PC-9 (cell line): ENCODE results near the gene ARL11.

ENCODE experiments used
- CTCF ChIP-seq: fragments of 200-600 bp; sonication (generic); conservative IDR thresholded peaks from 2 replicates; pipeline ENCODE4 v1.6.1; 2017; ENCODE audit warnings: mixed run types, antibody characterized with exemption, mild to moderate bottlenecking, moderate library complexity
- EZH2 ChIP-seq: fragments of 200-600 bp; sonication (generic); IDR thresholded peaks from 2 replicates; pipeline ENCODE4 v1.8.0; 2017; ENCODE audit warnings: antibody characterized with exemption, low read depth

GRCh38 chr13:49645451-49645850 is 17.1 kb downstream of the ARL11 start:
- TF ChIP-seq EZH2 (no peak), CTCF (no peak)
